Measurements from ENCODE around the gene WDR90. TPM values are rescaled to one million over a fixed set of nuclear protein-coding genes. Genes with fewer than 3 reads are reported as not detected.
A peak's percentile ranks its signal among the peaks of the same experiment; 100 is the strongest.

The WDR90 gene
- total and polyA plus RNA-seq, 10 of the 15 experiments (the other 5 are each of a cell fraction or from before 2014, with no cell fraction given) = 2.0 to 65.0 (median 16.7) TPM

- TF ChIP-seq ZBTB4 (CRISPR knock-in tag; IDR thresholded peaks at IDR 0.05) = no peak
- no peak; the same call in 1 of the 2 replicates for TF ChIP-seq EED (IDR thresholded peaks at IDR 0.05; ENCODE audit: low read depth)
- TF ChIP-seq RB1 (IDR thresholded peaks at IDR 0.05; ENCODE audit: borderline replicate concordance) = peak; percentile 98; the same call in 1 of the 2 replicates
- TF ChIP-seq PAX5 (IDR thresholded peaks at IDR 0.05; ENCODE audit: borderline replicate concordance, low read depth, low read length) = 0 out of 2 replicates have a peak, but pooled peaks have one; percentile 27
- no peak for TF ChIP-seq ZNF592 (IDR thresholded peaks at IDR 0.05)
- peak; percentile 57 for TF ChIP-seq MEF2B (IDR thresholded peaks at IDR 0.05; ENCODE audit: partially characterized antibody, poor library complexity, severe bottlenecking)
- no peak for TF ChIP-seq NR2C2 (IDR thresholded peaks at IDR 0.05; ENCODE audit: borderline replicate concordance, control insufficient read depth, insufficient read length, low read depth)
- TF ChIP-seq NBN (IDR thresholded peaks at IDR 0.05) = no peak
- TF ChIP-seq RUNX3 (IDR thresholded peaks at IDR 0.05; ENCODE audit: low read length) = no peak
- no peak; the same call in 1 of the 2 replicates for TF ChIP-seq PML (IDR thresholded peaks at IDR 0.05; ENCODE audit: low read length)
- no peak for TF ChIP-seq JUND (IDR thresholded peaks at IDR 0.05; ENCODE audit: low read depth, low read length)
- no peak for TF ChIP-seq ZBTB33 (IDR thresholded peaks at IDR 0.05)
- TF ChIP-seq USF2 (IDR thresholded peaks at IDR 0.05; ENCODE audit: borderline replicate concordance, low read depth, low read length) = peak; percentile 92
- TF ChIP-seq BACH1 (IDR thresholded peaks at IDR 0.05; ENCODE audit: borderline replicate concordance) = peak; percentile 76
- TF ChIP-seq RCOR1 (conservative IDR thresholded peaks at IDR 0.05; ENCODE audit: low read depth, low read length) = no peak
- TF ChIP-seq NR2C1 (IDR thresholded peaks at IDR 0.05) = peak; percentile 41; the same call in 1 of the 2 replicates
- no peak for TF ChIP-seq NRF1 (conservative IDR thresholded peaks at IDR 0.05; ENCODE audit: low read depth, low read length)
- no peak for TF ChIP-seq HSF1 (IDR thresholded peaks at IDR 0.05; ENCODE audit: low read depth, low read length)
Measured at GRCh38 chr16:648781-649589, at the start of gene WDR90 (continued).
